HepG2 (cell line): ENCODE measurements around the gene SRRM2. TPM values are rescaled to one million over a fixed set of nuclear protein-coding genes. Genes with fewer than 3 reads are reported as not detected.

Experiments used
- ATAC-seq: fragments of 200-7000 bp; cut with Tn5 transposase; 3 replicates; pipeline ENCODE4 v1.9.1; 2020; ENCODE audit warnings: mild to moderate bottlenecking, moderate library complexity
- BruUV-seq: library from RNA; stranded (reverse); fragments of 400-500 nt; replicated peaks from 2 replicates; lab custom pipeline; 2021; lab: Mats Ljungman, UMichigan
- CTCF ChIA-PET: fragments of 300-600 bp; formaldehyde crosslinking; extraction: SDS; loops from one replicate; lab custom pipeline; 2021; ENCODE audit warnings: low total read pairs, inconsistent platforms, low intra/inter-chr PET ratio; lab: Yijun Ruan, JAX
- POLR2A ChIA-PET: fragments of 350-600 bp; sonication (Branson Sonifier 250); formaldehyde crosslinking; loops from one replicate; lab custom pipeline; 2020; ENCODE audit warnings: antibody characterized with exemption, inconsistent platforms; lab: Yijun Ruan, JAX
- DNase-seq: peaks from one replicate; pipeline ENCODE4 v3.0.0-alpha.2; 2015; ENCODE audit warnings: low spot score
- FAIRE-seq: peaks from 3 replicates; lab custom pipeline; 2011; peaks lifted over from hg19 to GRCh38; lab: Jason Lieb, UNC
- H2AFZ ChIP-seq: one replicate; pipeline ENCODE4 v1.6.1; 2011; ENCODE audit warnings: low read length, inconsistent platforms
- H3K27ac ChIP-seq: fragments of 300-600 bp; 3 replicates; pipeline ENCODE4 v1.8.0; 2011; ENCODE audit warnings: mixed run types, mild to moderate bottlenecking, mixed read lengths, low read length, inconsistent platforms; ENCODE audit not compliant: insufficient read depth; ENCODE audit errors: extremely low read length
- H3K27me3 ChIP-seq, 2 experiments: fragments of 200-600 bp in 1 of 2; 2 replicates in 1 of 2; 3 replicates in 1 of 2; pipeline versions ENCODE4 v1.6.0 to v1.8.0; 2011; ENCODE audit warnings: low read length in 2 of 2, mild to moderate bottlenecking in 2 of 2, moderate library complexity in 2 of 2, inconsistent platforms in 1 of 2; ENCODE audit not compliant: insufficient read depth in 2 of 2, control insufficient read depth in 1 of 2
- H3K36me3 ChIP-seq, 2 experiments: fragments of 200-600 bp in 1 of 2; replicated peaks in 1 of 2; 2 replicates in 1 of 2; 3 replicates in 1 of 2; pipeline versions ENCODE4 v1.5.1 to v1.8.0; 2011; ENCODE audit warnings: low read length in 2 of 2, inconsistent platforms in 1 of 2; ENCODE audit not compliant: insufficient read depth in 2 of 2, control insufficient read depth in 1 of 2
- H3K4me1 ChIP-seq: 2 replicates; pipeline ENCODE4 v1.5.1; 2012; ENCODE audit warnings: low read length, inconsistent platforms; ENCODE audit not compliant: insufficient read depth
- H3K4me2 ChIP-seq: 2 replicates; pipeline ENCODE4 v1.6.0; 2011; ENCODE audit warnings: low read depth, low read length, inconsistent platforms
- H3K4me3 ChIP-seq, 3 experiments: fragments of 200-600 bp in 1 of 3; sonication (generic), shearing (Covaris generic) in 1 of 3; replicated peaks in 1 of 3; 2 replicates each; pipeline ENCODE4 v1.5.1; 2011 to 2016; ENCODE audit warnings: low read length in 3 of 3, inconsistent platforms in 2 of 3, low read depth in 2 of 3, mild to moderate bottlenecking in 2 of 3, control low read depth in 1 of 3, mixed read lengths in 1 of 3; ENCODE audit not compliant: insufficient read depth in 1 of 3
- H3K79me2 ChIP-seq: one replicate; pipeline ENCODE4 v1.6.1; 2011; ENCODE audit warnings: low read length, inconsistent platforms; ENCODE audit not compliant: insufficient read depth
- H3K9ac ChIP-seq: 2 replicates; pipeline ENCODE4 v1.6.0; 2011; ENCODE audit warnings: mild to moderate bottlenecking, low read depth, low read length, inconsistent platforms; ENCODE audit not compliant: insufficient read depth
- H3K9me3 ChIP-seq: 2 replicates; pipeline ENCODE4 v1.5.1; 2012; ENCODE audit warnings: mild to moderate bottlenecking, low read length
- H4K20me1 ChIP-seq: 2 replicates; pipeline ENCODE4 v1.6.0; 2011; ENCODE audit warnings: inconsistent platforms, mild to moderate bottlenecking, low read length, moderate library complexity; ENCODE audit not compliant: insufficient read depth
- ATM ChIP-seq: fragments of 450-650 bp; IDR thresholded peaks from 2 replicates; pipeline ENCODE4 v1.7.1; 2017; ENCODE audit warnings: mild to moderate bottlenecking, borderline replicate concordance
- GABPB1 ChIP-seq: IDR thresholded peaks from 2 replicates; pipeline ENCODE4 v1.6.1; 2016; ENCODE audit warnings: mild to moderate bottlenecking, missing genetic modification reagents, moderate library complexity, missing compliant biosample characterization
- RARA ChIP-seq: IDR thresholded peaks from 2 replicates; pipeline ENCODE4 v1.6.1; 2016; ENCODE audit warnings: missing genetic modification reagents, missing compliant biosample characterization
- RBM39 ChIP-seq: fragments of 200-400 bp; formaldehyde crosslinking; IDR thresholded peaks from one replicate; pipeline ENCODE4 v1.6.1; 2018; ENCODE audit warnings: antibody characterized with exemption, mild to moderate bottlenecking, low read depth, low read length; ENCODE audit not compliant: poor library complexity, severe bottlenecking
- YEATS4 ChIP-seq: sonication (generic); formaldehyde crosslinking; IDR thresholded peaks from 2 replicates; pipeline ENCODE4 v1.4.0; 2020; ENCODE audit warnings: missing genetic modification reagents, borderline replicate concordance
- ZBTB38 ChIP-seq: sonication (generic); formaldehyde crosslinking; IDR thresholded peaks from 2 replicates; pipeline ENCODE4 v1.5.1; 2020; ENCODE audit warnings: mild to moderate bottlenecking, missing genetic modification reagents
- ZNF20 ChIP-seq: sonication (generic); formaldehyde crosslinking; IDR thresholded peaks from 2 replicates; pipeline ENCODE4 v1.4.0; 2020; ENCODE audit warnings: mild to moderate bottlenecking, moderate library complexity, missing genetic modification reagents
- ZNF720 ChIP-seq: sonication (generic); formaldehyde crosslinking; IDR thresholded peaks from 2 replicates; pipeline ENCODE4 v1.4.0; 2020; ENCODE audit warnings: missing genetic modification reagents
- WGBS: methylation state at CpG from one replicate; pipeline ENCODE4 v1.1.6; 2017; ENCODE audit warnings: low lambda C conversion rate; 5-methylcytosine and 5-hydroxymethylcytosine counted together
- in situ Hi-C: cut with HindIII; loops from 2 replicates; pipeline ENCODE4 v1.10.0; 2017; ENCODE audit warnings: low pct_unique_long_range_greater_than_20kb; ENCODE audit not compliant: extremely low pct_ligation_motif_present
- intact Hi-C: fragments of 100-400 bp; cut with micrococcal nuclease; formaldehyde crosslinking; loops from one replicate; pipeline ENCODE4 v1.10.0; 2022; ENCODE audit not compliant: unreplicated experiment
- polyA plus RNA-seq, 8 experiments: library from polyadenylated mRNA; depleted of rRNA in 3 of 8; stranded (reverse) in 7 of 8; unstranded in 1 of 8; fragments of >200 nt; fragmentation: Illumina TruSeq in 4 of 8; extraction: Trizol in 4 of 8; gene quantifications; 2 replicates each; pipeline versions ENCODE4 v1.2.1 to v1.2.3, GENCODE V29; 2011 to 2016; ENCODE audit warnings: low read depth in 4 of 8, missing spikeins in 1 of 8, mixed read lengths in 1 of 8; ENCODE audit not compliant: insufficient read depth in 1 of 8
- total RNA-seq, 5 experiments: library from RNA; depleted of rRNA; stranded (reverse); fragments of >200 nt; fragmentation: Illumina TruSeq; extraction: Trizol; gene quantifications; 2 replicates each; pipeline ENCODE4 v1.2.3, GENCODE V29; 2016; ENCODE audit warnings: low read depth in 1 of 5
- TF ChIP-seq, protein P1 (sequence below): sonication (generic); formaldehyde crosslinking; IDR thresholded peaks from 2 replicates; pipeline ENCODE4 v1.4.0; 2020; ENCODE audit warnings: missing genetic modification reagents, borderline replicate concordance
- TF ChIP-seq, protein P2 (sequence below), 2 experiments: sonication (generic) in 1 of 2; formaldehyde crosslinking in 1 of 2; IDR thresholded peaks; 2 replicates each; pipeline versions ENCODE4 v1.6.1 to v1.9.0; 2014 to 2022; ENCODE audit warnings: antibody characterized with exemption in 1 of 2, borderline replicate concordance in 1 of 2, inconsistent platforms in 1 of 2, low read depth in 1 of 2, missing genetic modification reagents in 1 of 2

The SRRM2 gene
- total and polyA plus RNA-seq, 2 of the 13 experiments (the other 11 are each of a cell fraction or from before 2014, with no cell fraction given): 50.4 to 112 TPM

DNA sequence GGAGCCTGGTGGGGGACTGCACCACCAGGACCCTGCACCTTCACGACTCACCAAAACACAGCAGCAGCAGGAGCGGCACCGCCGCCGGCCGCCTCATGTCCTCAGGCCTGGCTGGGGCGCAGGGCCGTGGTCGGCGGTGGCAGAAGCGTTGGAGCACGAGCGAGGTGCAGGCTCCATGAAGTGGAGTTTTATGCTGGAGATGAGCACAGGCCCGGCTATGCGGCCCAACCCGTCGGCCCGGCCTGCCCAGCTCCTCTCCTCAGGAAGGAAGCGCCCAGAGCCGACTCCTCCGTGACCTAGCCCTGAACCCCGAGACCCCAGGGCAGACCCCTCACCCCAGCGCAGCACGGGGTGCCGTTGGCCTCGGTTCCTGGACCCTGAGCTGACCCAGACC is 32.4 kb upstream of the SRRM2 start, which contains the start of gene PRSS27 (continued):
- TF ChIP-seq, protein P1, sequence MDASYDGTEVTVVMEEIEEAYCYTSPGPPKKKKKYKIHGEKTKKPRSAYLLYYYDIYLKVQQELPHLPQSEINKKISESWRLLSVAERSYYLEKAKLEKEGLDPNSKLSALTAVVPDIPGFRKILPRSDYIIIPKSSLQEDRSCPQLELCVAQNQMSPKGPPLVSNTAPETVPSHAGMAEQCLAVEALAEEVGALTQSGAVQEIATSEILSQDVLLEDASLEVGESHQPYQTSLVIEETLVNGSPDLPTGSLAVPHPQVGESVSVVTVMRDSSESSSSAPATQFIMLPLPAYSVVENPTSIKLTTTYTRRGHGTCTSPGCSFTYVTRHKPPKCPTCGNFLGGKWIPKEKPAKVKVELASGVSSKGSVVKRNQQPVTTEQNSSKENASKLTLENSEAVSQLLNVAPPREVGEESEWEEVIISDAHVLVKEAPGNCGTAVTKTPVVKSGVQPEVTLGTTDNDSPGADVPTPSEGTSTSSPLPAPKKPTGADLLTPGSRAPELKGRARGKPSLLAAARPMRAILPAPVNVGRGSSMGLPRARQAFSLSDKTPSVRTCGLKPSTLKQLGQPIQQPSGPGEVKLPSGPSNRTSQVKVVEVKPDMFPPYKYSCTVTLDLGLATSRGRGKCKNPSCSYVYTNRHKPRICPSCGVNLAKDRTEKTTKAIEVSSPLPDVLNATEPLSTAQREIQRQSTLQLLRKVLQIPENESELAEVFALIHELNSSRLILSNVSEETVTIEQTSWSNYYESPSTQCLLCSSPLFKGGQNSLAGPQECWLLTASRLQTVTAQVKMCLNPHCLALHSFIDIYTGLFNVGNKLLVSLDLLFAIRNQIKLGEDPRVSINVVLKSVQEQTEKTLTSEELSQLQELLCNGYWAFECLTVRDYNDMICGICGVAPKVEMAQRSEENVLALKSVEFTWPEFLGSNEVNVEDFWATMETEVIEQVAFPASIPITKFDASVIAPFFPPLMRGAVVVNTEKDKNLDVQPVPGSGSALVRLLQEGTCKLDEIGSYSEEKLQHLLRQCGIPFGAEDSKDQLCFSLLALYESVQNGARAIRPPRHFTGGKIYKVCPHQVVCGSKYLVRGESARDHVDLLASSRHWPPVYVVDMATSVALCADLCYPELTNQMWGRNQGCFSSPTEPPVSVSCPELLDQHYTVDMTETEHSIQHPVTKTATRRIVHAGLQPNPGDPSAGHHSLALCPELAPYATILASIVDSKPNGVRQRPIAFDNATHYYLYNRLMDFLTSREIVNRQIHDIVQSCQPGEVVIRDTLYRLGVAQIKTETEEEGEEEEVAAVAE (CRISPR knock-in tag): no peak
- no peak for TF ChIP-seq ZNF20
- no peak for TF ChIP-seq ZNF720
- peak; percentile 96 for TF ChIP-seq ZBTB38
- TF ChIP-seq GABPB1 (CRISPR knock-in tag): 0 out of 2 replicates have a peak, but pooled peaks have one; percentile 18
- TF ChIP-seq RBM39: peak; percentile 36

DNA sequence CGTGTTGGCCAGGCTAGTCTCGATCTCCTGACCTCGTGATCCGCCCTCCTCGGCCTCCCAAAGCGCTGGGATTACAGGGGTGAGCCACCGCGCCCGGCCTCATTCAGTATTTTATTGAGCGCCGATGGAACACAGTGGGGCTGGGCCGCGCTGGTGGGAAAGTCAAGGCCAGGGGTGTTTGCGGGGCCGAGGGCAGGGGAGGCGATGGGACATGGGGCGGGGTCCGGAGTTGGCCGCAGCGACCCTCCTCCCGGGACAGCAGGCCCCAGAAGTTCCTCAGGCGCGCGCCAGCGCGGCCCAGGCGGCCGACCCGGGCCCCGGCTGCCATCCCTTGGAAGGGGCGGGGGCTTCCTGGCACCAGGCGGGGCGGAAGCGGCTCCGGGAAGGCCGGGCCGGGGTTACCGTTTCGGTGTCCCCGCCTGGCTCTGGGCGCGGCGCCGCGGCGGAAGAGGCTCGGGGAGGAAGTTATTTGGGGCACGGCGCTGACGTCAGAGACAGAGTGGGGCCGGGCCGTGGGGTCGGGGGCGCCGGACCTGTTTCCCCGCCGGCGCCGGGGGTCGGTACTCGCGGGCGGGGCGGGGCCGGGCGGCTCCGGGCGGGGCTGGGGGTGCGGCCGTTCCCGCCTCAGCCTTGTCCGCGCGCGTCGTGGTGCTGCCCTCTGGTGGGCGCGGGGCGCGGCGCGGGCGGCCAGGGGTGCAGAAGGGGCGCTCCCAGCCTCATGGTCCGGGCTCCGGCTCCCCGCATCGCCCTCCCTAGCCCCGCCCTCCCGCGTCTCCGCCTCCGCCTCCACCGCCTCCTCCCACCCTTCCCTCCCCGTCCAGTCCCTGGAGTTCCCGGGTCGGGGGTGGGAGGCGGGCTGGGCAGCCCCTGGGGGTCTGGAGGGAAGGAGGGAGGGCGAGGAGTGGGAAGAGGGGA is 31.5 kb upstream of the SRRM2 start:
- H3K4me1 ChIP-seq: peaks cover 27% of the 10 kb centered on the region
- in situ Hi-C loops: no loop called here
- peaks cover 2 to 6% of the 10 kb centered on the region in 2 experiments; a peak in 3 of 5 replicates for H3K27me3 ChIP-seq
- peak overlapping the region; percentile 67 for H3K9ac ChIP-seq
- DNase-seq (peak; percentile 78), ATAC-seq (peak; percentile 75), FAIRE-seq (no peak)
- H2AFZ ChIP-seq: no peak overlapping the region
- intact Hi-C loops: no loop called here
- peak overlapping the region; percentile 68 to 80 (median 72) for H3K4me3 ChIP-seq
- peak overlapping the region; percentile 55 for H3K27ac ChIP-seq
- H4K20me1 ChIP-seq: no peaks in the 10 kb centered on the region
- H3K4me2 ChIP-seq: peak overlapping the region; percentile 80
- H3K9me3 ChIP-seq: no peaks in the 10 kb centered on the region
- BruUV-seq: no TSS peak
- no peaks in the 10 kb centered on the region for H3K36me3 ChIP-seq
- H3K79me2 ChIP-seq: no peaks in the 10 kb centered on the region
- POLR2A ChIA-PET: interaction anchor here (1.3 kb wide), 1 partner anchor 30 kb away, joined by 6 read pairs; no protein-coding TSS in a partner anchor
- 11% methylated on average over 33 of the region's 99 CpGs for WGBS
- CTCF ChIA-PET: no interaction called here
- TF ChIP-seq YEATS4 (CRISPR knock-in tag) (peak; percentile 68), ATM (no peak), RARA (CRISPR knock-in tag) (no peak)
- TF ChIP-seq, protein P2, sequence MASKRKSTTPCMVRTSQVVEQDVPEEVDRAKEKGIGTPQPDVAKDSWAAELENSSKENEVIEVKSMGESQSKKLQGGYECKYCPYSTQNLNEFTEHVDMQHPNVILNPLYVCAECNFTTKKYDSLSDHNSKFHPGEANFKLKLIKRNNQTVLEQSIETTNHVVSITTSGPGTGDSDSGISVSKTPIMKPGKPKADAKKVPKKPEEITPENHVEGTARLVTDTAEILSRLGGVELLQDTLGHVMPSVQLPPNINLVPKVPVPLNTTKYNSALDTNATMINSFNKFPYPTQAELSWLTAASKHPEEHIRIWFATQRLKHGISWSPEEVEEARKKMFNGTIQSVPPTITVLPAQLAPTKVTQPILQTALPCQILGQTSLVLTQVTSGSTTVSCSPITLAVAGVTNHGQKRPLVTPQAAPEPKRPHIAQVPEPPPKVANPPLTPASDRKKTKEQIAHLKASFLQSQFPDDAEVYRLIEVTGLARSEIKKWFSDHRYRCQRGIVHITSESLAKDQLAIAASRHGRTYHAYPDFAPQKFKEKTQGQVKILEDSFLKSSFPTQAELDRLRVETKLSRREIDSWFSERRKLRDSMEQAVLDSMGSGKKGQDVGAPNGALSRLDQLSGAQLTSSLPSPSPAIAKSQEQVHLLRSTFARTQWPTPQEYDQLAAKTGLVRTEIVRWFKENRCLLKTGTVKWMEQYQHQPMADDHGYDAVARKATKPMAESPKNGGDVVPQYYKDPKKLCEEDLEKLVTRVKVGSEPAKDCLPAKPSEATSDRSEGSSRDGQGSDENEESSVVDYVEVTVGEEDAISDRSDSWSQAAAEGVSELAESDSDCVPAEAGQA (IDR thresholded peaks at IDR 0.05; ENCODE audit: low read depth): peak; percentile 91
- TF ChIP-seq, protein P2 (CRISPR knock-in tag; IDR thresholded peaks at IDR 0.05; ENCODE audit: borderline replicate concordance): no peak
